ENCODE data around the gene TCEA3.

DNA sequence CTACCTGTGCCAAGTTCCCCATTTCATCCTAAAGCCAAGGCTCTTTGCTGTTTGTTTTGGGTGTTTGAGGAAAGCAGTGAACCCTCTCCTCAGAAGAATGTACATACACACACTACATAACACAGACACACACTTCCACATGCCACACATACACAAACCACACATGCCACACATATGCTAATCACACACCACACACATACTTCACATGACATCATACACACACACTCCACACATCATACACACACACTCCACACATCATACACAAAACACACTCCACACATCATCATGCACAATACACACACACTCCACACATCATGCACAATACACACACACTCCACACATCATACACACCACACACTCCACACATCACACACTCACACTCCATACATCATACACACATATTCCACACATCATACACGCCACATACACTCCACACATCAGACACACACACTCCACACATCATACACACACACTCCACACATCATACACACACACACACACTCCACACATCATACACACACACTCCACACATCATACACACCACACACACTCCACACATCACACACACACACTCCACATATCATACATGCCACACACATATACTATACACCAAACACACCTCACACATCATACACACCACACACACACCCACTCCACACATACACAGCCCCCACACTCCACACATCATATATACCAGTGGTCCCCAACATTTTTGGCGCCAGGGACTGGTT is 32.3 kb downstream of the TCEA3 start:
- TF ChIP-seq, protein P1, sequence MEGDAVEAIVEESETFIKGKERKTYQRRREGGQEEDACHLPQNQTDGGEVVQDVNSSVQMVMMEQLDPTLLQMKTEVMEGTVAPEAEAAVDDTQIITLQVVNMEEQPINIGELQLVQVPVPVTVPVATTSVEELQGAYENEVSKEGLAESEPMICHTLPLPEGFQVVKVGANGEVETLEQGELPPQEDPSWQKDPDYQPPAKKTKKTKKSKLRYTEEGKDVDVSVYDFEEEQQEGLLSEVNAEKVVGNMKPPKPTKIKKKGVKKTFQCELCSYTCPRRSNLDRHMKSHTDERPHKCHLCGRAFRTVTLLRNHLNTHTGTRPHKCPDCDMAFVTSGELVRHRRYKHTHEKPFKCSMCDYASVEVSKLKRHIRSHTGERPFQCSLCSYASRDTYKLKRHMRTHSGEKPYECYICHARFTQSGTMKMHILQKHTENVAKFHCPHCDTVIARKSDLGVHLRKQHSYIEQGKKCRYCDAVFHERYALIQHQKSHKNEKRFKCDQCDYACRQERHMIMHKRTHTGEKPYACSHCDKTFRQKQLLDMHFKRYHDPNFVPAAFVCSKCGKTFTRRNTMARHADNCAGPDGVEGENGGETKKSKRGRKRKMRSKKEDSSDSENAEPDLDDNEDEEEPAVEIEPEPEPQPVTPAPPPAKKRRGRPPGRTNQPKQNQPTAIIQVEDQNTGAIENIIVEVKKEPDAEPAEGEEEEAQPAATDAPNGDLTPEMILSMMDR (IDR thresholded peaks at IDR 0.05) = no peak
- TF ChIP-seq POLR2A (IDR thresholded peaks at IDR 0.05) = no peak

All from prostate gland (tissue), 2 donors.